Endometrial microvascular endothelial cells (primary cell): ENCODE measurements around the gene PLPP2. TPM values are rescaled to one million over a fixed set of nuclear protein-coding genes. Genes with fewer than 3 reads are reported as not detected.

Source experiments
- in situ Hi-C: cut with HindIII; loops from 2 replicates; pipeline ENCODE4 v1.10.0; 2017; ENCODE audit warnings: low sequenced_read_pairs, low pct_unique_long_range_greater_than_20kb; ENCODE audit errors: inconsistent ontology term
- total RNA-seq: library from RNA; depleted of rRNA; stranded (reverse); fragments of >200 nt; gene quantifications from one replicate; pipeline ENCODE4 v1.2.3, GENCODE V29; 2015; ENCODE audit errors: inconsistent ontology term

Gene PLPP2
- 98.2 TPM for total RNA-seq

GRCh38 chr19:291006-291521 lies at the start of gene PLPP2:
Gene PLPP2 (minus strand): TSS chr19:291403. CDS start chr19:291336, 67 bp downstream.
- in situ Hi-C loops: no loop called here

- in situ Hi-C loops: no loop called here
These were observed 49.6 kb upstream of the PLPP2 start for GRCh38 chr19:340620-341385.

GRCh38 chr19:339262-339887 lies 48.2 kb upstream of the PLPP2 start:
- in situ Hi-C loops: no loop called here

- in situ Hi-C loops: no loop called here
These were observed 47.2 kb upstream of the PLPP2 start for GRCh38 chr19:338421-338820.

- in situ Hi-C loops: no loop called here
These were observed 44.9 kb upstream of the PLPP2 start for GRCh38 chr19:336067-336614.

- in situ Hi-C loops: no loop called here
These were observed 44.4 kb upstream of the PLPP2 start for GRCh38 chr19:335486-336066.

GRCh38 chr19:335072-335471 lies 43.9 kb upstream of the PLPP2 start:
- in situ Hi-C loops: no loop called here

GRCh38 chr19:334296-335071 lies 43.3 kb upstream of the PLPP2 start:
- in situ Hi-C loops: no loop called here

- in situ Hi-C loops: no loop called here
These were observed 39.3 kb upstream of the PLPP2 start for GRCh38 chr19:330503-330902.

- in situ Hi-C loops: no loop called here
These were observed 38.7 kb upstream of the PLPP2 start for GRCh38 chr19:329876-330275.

- in situ Hi-C loops: no loop called here
These were observed 36.9 kb upstream of the PLPP2 start for GRCh38 chr19:328025-328505.

- in situ Hi-C loops: no loop called here
These were observed 36.3 kb upstream of the PLPP2 start for GRCh38 chr19:327291-328024.

- in situ Hi-C loops: no loop called here
These were observed 35.7 kb upstream of the PLPP2 start for GRCh38 chr19:326871-327270.

GRCh38 chr19:325937-326565 lies 34.8 kb upstream of the PLPP2 start:
- in situ Hi-C loops: no loop called here

GRCh38 chr19:325173-325936 lies 34.2 kb upstream of the PLPP2 start:
- in situ Hi-C loops: no loop called here

- in situ Hi-C loops: no loop called here
These were observed 33.5 kb upstream of the PLPP2 start for GRCh38 chr19:324716-325115.

GRCh38 chr19:322616-323015 lies 31.4 kb upstream of the PLPP2 start:
- in situ Hi-C loops: no loop called here
